ENCODE data around the gene BIRC2. TPM values are rescaled to one million over a fixed set of nuclear protein-coding genes. Genes with fewer than 3 reads are reported as not detected.

The BIRC2 gene
- total and polyA plus RNA-seq, 2 of the 4 experiments (the other 2 are of a cell fraction): 48.0 to 204 TPM

DNA sequence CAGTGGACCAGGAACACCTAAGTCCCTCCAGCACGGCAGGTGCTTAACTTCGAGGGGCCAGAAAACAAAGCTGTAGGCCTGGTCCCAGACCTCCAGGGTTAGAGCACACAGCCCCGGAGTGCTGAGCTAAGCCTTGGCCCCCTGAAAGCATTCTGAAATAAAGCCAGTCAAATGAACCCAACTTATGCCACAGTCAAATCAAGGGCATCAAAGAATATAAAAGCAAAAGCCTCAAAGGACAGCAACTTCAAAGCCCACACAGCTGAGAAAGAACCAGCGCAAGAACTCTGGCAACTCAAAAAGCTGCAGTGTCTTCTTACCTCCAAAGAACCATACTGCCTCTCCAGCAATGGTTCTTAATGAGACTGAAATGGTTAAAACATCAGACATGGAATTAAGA, 66.5 kb downstream of the BIRC2 start:
- Histone ChIP-seq H4K20me1 (ENCODE audit: insufficient read depth, low read length) (peaks cover 32% of the 10 kb centered on the region; the same call in 1 of the 2 replicates), H3K27ac (ENCODE audit: insufficient read depth, low read length) (no peak overlapping the region), H3K14ac (replicated peaks; ENCODE audit: low read depth, low read length) (no peak overlapping the region), H2AFZ (replicated peaks; ENCODE audit: low read length, poor library complexity) (no peak overlapping the region), H3K27me3 (ENCODE audit: control insufficient read depth, insufficient read depth, low read length) (no peaks in the 10 kb centered on the region), H2BK15ac (ENCODE audit: low read depth, low read length) (no peak overlapping the region), H3K9ac (ENCODE audit: low read depth, low read length) (no peak overlapping the region), H2BK120ac (ENCODE audit: low read depth, low read length) (no peak overlapping the region), H4K5ac (ENCODE audit: low read depth, low read length) (no peak overlapping the region), H3K36me3 (ENCODE audit: control insufficient read depth, insufficient read depth, low read length) (no peaks in the 10 kb centered on the region), H3K4me3 (ENCODE audit: insufficient read depth, low read depth, low read length) (no peak overlapping the region), H2AK9ac (replicated peaks; ENCODE audit: low read depth, low read length, poor library complexity) (no peak overlapping the region), H2BK5ac (ENCODE audit: low read depth, low read length, poor library complexity, severe bottlenecking) (no peak overlapping the region), H3K18ac (ENCODE audit: low read depth, low read length) (no peak overlapping the region), H4K91ac (ENCODE audit: insufficient read depth, low read depth, low read length) (no peak overlapping the region), H2BK20ac (ENCODE audit: low read depth, low read length) (no peak overlapping the region), H3K9me1 (ENCODE audit: insufficient read depth, low read length) (peaks cover 13% of the 10 kb centered on the region), H3K9me3 (ENCODE audit: control insufficient read depth, insufficient read depth, low read length) (no peaks in the 10 kb centered on the region; the same call in 1 of the 2 replicates), H3K79me1 (ENCODE audit: low read depth in 1 of 2, low read length in 2 of 2) (peaks cover 19 to 60% of the 10 kb centered on the region in 2 experiments), H3K4ac (ENCODE audit: low read depth, low read length) (no peak overlapping the region), H3K4me1 (ENCODE audit: control insufficient read depth, insufficient read depth, low read length) (peaks cover 9% of the 10 kb centered on the region), H4K8ac (ENCODE audit: low read depth in 2 of 2, low read length in 2 of 2) (no peak overlapping the region), H3K56ac (ENCODE audit: extremely low read depth, insufficient read depth, low read length) (no peak overlapping the region), H3K4me2 (ENCODE audit: low read depth, low read length) (no peak overlapping the region), H2AK5ac (ENCODE audit: low read depth, low read length) (no peak overlapping the region), H3K23ac (ENCODE audit: low read depth, low read length) (no peak overlapping the region)
- no TSS peak for BruUV-seq (replicated peaks)
- DNase-seq (no peak), ATAC-seq (ENCODE audit: low read depth) (no peak)
- ChIA-PET POLR2A (ENCODE audit: unreplicated experiment) (no interaction called here), CTCF (interaction anchor here (0.5 kb wide), 1 partner anchor 86 kb away, joined by 4 read pairs; no protein-coding TSS in a partner anchor)
- TF ChIP-seq POLR2A (IDR thresholded peaks at IDR 0.05; ENCODE audit: low read depth, low read length) (no peak), RAD21 (IDR thresholded peaks at IDR 0.05; ENCODE audit: low read length) (no peak), CEBPB (IDR thresholded peaks at IDR 0.05; ENCODE audit: low read depth, low read length) (no peak), RCOR1 (IDR thresholded peaks at IDR 0.05; ENCODE audit: insufficient replicate concordance, low read length) (no peak), RFX5 (IDR thresholded peaks at IDR 0.05; ENCODE audit: low read depth, low read length) (no peak), MXI1 (IDR thresholded peaks at IDR 0.05; ENCODE audit: borderline replicate concordance, low read depth, low read length) (no peak), USF2 (IDR thresholded peaks at IDR 0.05; ENCODE audit: low read depth, low read length) (no peak), CTCF (conservative IDR thresholded peaks at IDR 0.05; ENCODE audit: low read depth, low read length) (no peak), SMC3 (IDR thresholded peaks at IDR 0.05; ENCODE audit: low read depth, low read length) (no peak), MAZ (IDR thresholded peaks at IDR 0.05; ENCODE audit: borderline replicate concordance, low read depth, low read length) (no peak), MAFK (IDR thresholded peaks at IDR 0.05; ENCODE audit: low read depth, low read length) (no peak), BHLHE40 (IDR thresholded peaks at IDR 0.05; ENCODE audit: low read depth, low read length) (no peak), NFE2L2 (IDR thresholded peaks at IDR 0.05; ENCODE audit: low read depth, low read length) (no peak), FOS (IDR thresholded peaks at IDR 0.05; ENCODE audit: low read depth, low read length) (no peak), CHD1 (IDR thresholded peaks at IDR 0.05; ENCODE audit: low read depth, low read length) (no peak)
- TF ChIP-seq, protein P1, sequence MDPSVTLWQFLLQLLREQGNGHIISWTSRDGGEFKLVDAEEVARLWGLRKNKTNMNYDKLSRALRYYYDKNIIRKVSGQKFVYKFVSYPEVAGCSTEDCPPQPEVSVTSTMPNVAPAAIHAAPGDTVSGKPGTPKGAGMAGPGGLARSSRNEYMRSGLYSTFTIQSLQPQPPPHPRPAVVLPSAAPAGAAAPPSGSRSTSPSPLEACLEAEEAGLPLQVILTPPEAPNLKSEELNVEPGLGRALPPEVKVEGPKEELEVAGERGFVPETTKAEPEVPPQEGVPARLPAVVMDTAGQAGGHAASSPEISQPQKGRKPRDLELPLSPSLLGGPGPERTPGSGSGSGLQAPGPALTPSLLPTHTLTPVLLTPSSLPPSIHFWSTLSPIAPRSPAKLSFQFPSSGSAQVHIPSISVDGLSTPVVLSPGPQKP (IDR thresholded peaks at IDR 0.05; ENCODE audit: borderline replicate concordance, low read depth, low read length): no peak
- 100% methylated on average over 3 of the region's 4 CpGs; no CpG with 5 or more reads in 1 of the 2 experiments for WGBS, 2 experiments (ENCODE audit: extremely low coverage in 2 of 2, insufficient read length in 1 of 2)
- in situ Hi-C loops (cut with MboI; ENCODE audit: low sequenced_read_pairs) (no loop called here), dilution Hi-C loops (cut with HindIII; ENCODE audit: low sequenced_read_pairs, unreplicated experiment) (no loop called here), intact Hi-C loops (cut with micrococcal nuclease) (no loop called here)
